ENCODE data around the gene CWC27.

DNA sequence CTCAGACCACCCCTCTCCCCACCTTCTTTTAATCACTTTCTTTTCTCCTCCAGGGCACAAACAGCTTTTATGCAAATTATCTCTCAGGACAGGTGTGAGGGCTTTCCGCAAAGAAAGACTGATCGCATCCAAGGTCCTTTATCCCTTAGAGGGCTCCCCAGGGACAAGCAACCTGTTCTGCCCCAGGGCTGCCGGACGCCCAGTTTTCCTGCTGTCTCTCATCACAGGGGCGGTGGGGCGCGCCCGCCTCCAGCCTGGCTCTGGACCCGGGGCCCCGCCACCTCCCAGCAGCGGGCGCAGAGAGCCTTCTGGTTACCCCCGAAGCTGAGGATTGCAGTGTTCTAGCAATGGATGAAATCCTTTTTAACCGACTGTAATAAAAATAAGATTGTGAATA lies 266.1 kb downstream of the CWC27 start:
- no peak for TF ChIP-seq POLR2A (IDR thresholded peaks at IDR 0.05)
- TF ChIP-seq, protein P1, sequence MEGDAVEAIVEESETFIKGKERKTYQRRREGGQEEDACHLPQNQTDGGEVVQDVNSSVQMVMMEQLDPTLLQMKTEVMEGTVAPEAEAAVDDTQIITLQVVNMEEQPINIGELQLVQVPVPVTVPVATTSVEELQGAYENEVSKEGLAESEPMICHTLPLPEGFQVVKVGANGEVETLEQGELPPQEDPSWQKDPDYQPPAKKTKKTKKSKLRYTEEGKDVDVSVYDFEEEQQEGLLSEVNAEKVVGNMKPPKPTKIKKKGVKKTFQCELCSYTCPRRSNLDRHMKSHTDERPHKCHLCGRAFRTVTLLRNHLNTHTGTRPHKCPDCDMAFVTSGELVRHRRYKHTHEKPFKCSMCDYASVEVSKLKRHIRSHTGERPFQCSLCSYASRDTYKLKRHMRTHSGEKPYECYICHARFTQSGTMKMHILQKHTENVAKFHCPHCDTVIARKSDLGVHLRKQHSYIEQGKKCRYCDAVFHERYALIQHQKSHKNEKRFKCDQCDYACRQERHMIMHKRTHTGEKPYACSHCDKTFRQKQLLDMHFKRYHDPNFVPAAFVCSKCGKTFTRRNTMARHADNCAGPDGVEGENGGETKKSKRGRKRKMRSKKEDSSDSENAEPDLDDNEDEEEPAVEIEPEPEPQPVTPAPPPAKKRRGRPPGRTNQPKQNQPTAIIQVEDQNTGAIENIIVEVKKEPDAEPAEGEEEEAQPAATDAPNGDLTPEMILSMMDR (IDR thresholded peaks at IDR 0.05 in 8 of 11, conservative IDR thresholded peaks at IDR 0.05 in 3 of 11): no peak

Measured in spleen (tissue), 7 donors.